ENCODE data around the gene ELK1. TPM values are rescaled to one million over a fixed set of nuclear protein-coding genes. Genes with fewer than 3 reads are reported as not detected.

The ELK1 gene
- total RNA-seq, 1 experiment from 2014 or later: 22.0 TPM

- no peaks in the 10 kb centered on the region for H3K9me3 ChIP-seq (ENCODE audit: insufficient read depth, low read depth)
- no peaks in the 10 kb centered on the region for H3K4me1 ChIP-seq (replicated peaks; ENCODE audit: insufficient read depth)
- no TSS peak for BruUV-seq (replicated peaks)
- no peak overlapping the region for H3K4me3 ChIP-seq
- intact Hi-C loops (cut with micrococcal nuclease; ENCODE audit: unreplicated experiment): no loop called here
- no peaks in the 10 kb centered on the region for H3K79me2 ChIP-seq (ENCODE audit: low read depth)
- H3K9me2 ChIP-seq (ENCODE audit: insufficient read depth): no peaks in the 10 kb centered on the region
- H2AFZ ChIP-seq: no peak overlapping the region
- H3K27me3 ChIP-seq (ENCODE audit: insufficient read depth, low read depth): no peaks in the 10 kb centered on the region
- H3K36me3 ChIP-seq (ENCODE audit: low read depth): no peaks in the 10 kb centered on the region
- no peak for DNase-seq
- no peak overlapping the region for H3K27ac ChIP-seq
- no peak for TF ChIP-seq CTCF (conservative IDR thresholded peaks at IDR 0.05)
- TF ChIP-seq EZH2 (IDR thresholded peaks at IDR 0.05; ENCODE audit: low read depth): no peak
- no peaks in the 10 kb centered on the region for H4K20me1 ChIP-seq (ENCODE audit: insufficient read depth)
- CTCF ChIA-PET: no interaction called here
- H3F3A ChIP-seq (ENCODE audit: insufficient read depth, low read depth): no peaks in the 10 kb centered on the region
- H3K4me2 ChIP-seq: no peak overlapping the region
- POLR2A ChIA-PET (ENCODE audit: unreplicated experiment): no interaction called here
These were observed 54.1 kb downstream of the ELK1 start for GRCh38 chrX:47596256-47596655.

GRCh38 chrX:47595716-47596251 lies 54.6 kb downstream of the ELK1 start:
- H3K27ac ChIP-seq: no peak overlapping the region
- H3K9me3 ChIP-seq (ENCODE audit: insufficient read depth, low read depth): no peaks in the 10 kb centered on the region
- ChIA-PET POLR2A (ENCODE audit: unreplicated experiment) (no interaction called here), CTCF (no interaction called here)
- H3K9me2 ChIP-seq (ENCODE audit: insufficient read depth): no peaks in the 10 kb centered on the region
- BruUV-seq (replicated peaks): no TSS peak
- no peaks in the 10 kb centered on the region for H4K20me1 ChIP-seq (ENCODE audit: insufficient read depth)
- no peak overlapping the region for H3K4me3 ChIP-seq
- no peak overlapping the region for H2AFZ ChIP-seq
- H3K4me1 ChIP-seq (replicated peaks; ENCODE audit: insufficient read depth): no peaks in the 10 kb centered on the region
- H3K79me2 ChIP-seq (ENCODE audit: low read depth): no peaks in the 10 kb centered on the region
- no peaks in the 10 kb centered on the region for H3K27me3 ChIP-seq (ENCODE audit: insufficient read depth, low read depth)
- no peaks in the 10 kb centered on the region for H3K36me3 ChIP-seq (ENCODE audit: low read depth)
- H3F3A ChIP-seq (ENCODE audit: insufficient read depth, low read depth): no peaks in the 10 kb centered on the region
- intact Hi-C loops (cut with micrococcal nuclease; ENCODE audit: unreplicated experiment): no loop called here
- H3K4me2 ChIP-seq: no peak overlapping the region
- DNase-seq: no peak
- TF ChIP-seq EZH2 (IDR thresholded peaks at IDR 0.05; ENCODE audit: low read depth): no peak
- no peak for TF ChIP-seq CTCF (conservative IDR thresholded peaks at IDR 0.05)

GRCh38 chrX:47593522-47593921 lies 56.8 kb downstream of the ELK1 start:
- Histone ChIP-seq H3K9me2 (ENCODE audit: insufficient read depth) (no peaks in the 10 kb centered on the region), H3K27me3 (ENCODE audit: insufficient read depth, low read depth) (no peaks in the 10 kb centered on the region), H3K36me3 (ENCODE audit: low read depth) (no peaks in the 10 kb centered on the region), H3K4me3 (no peak overlapping the region), H2AFZ (no peak overlapping the region), H3K4me1 (replicated peaks; ENCODE audit: insufficient read depth) (no peaks in the 10 kb centered on the region), H3K79me2 (ENCODE audit: low read depth) (no peaks in the 10 kb centered on the region), H3K27ac (no peak overlapping the region), H4K20me1 (ENCODE audit: insufficient read depth) (no peaks in the 10 kb centered on the region), H3K4me2 (no peak overlapping the region), H3K9me3 (ENCODE audit: insufficient read depth, low read depth) (no peaks in the 10 kb centered on the region), H3F3A (ENCODE audit: insufficient read depth, low read depth) (no peaks in the 10 kb centered on the region)
- no TSS peak for BruUV-seq (replicated peaks)
- intact Hi-C loops (cut with micrococcal nuclease; ENCODE audit: unreplicated experiment): no loop called here
- no peak for DNase-seq
- ChIA-PET POLR2A (ENCODE audit: unreplicated experiment) (no interaction called here), CTCF (no interaction called here)
- TF ChIP-seq EZH2 (IDR thresholded peaks at IDR 0.05; ENCODE audit: low read depth): no peak
- TF ChIP-seq CTCF (conservative IDR thresholded peaks at IDR 0.05): no peak

Measured in PC-9 (cell line).